Keratinocyte (primary cell): Measurements from ENCODE around the gene SUGCT.

Experiments used
- EZH2 ChIP-seq: IDR thresholded peaks from one replicate; pipeline ENCODE4 v1.6.1; 2012; ENCODE audit warnings: inconsistent platforms, mild to moderate bottlenecking, low read length, moderate library complexity
- TF ChIP-seq, protein P1 (sequence below), 3 experiments: IDR thresholded peaks in 1 of 3; conservative IDR thresholded peaks in 1 of 3; optimal IDR thresholded peaks in 1 of 3; 2 replicates in 2 of 3; 3 replicates in 1 of 3; pipeline versions ENCODE3 to v1.5.1; 2011; ENCODE audit warnings: low read length in 3 of 3, mild to moderate bottlenecking in 3 of 3, moderate library complexity in 2 of 3, control low read depth in 1 of 3, inconsistent platforms in 1 of 3; ENCODE audit not compliant: insufficient read depth in 2 of 3; ENCODE audit errors: extremely low read depth in 1 of 3

DNA sequence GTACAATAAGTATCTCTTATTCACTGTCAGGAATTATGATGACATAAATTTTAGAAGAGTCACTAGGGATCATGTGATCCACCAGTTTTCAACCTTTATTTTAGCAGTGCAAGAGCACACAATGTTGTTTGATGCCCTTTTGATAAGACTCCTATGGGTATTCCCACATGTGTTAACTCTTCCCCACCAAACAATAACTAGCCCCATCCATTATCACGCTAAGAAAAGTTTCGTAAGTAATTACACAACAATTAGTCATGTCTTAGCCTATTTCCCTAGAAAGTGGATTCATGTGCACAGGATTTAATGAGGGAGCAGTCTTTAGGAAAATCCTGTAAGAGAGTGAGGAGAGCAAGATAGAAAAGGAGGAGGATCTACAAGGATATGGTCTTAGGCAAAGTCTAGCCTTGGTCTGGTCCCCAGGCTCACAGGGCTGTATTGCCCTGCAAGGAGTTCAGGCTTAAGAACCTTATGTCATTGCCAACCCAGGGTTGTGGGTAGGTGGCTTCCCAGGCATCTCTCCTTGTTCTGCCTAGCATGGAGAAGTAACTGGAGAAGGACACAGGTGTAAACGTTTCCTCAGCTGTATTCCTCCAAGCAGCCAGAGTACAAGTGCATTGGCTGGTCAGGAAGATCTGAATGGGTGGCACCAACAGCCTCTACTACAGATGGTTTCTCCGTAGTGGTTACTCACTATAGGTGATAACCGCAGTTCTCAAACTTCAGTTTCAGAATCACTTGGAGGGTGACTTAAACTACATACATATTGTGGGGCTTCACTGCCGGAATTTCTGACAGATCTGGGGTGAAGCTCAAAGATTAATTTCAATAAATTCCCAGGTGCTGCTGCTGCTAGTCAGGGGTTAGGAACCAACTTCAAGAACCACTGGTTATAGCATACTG, 574.5 kb downstream of the SUGCT start:
- no peak for TF ChIP-seq EZH2
- TF ChIP-seq, protein P1, sequence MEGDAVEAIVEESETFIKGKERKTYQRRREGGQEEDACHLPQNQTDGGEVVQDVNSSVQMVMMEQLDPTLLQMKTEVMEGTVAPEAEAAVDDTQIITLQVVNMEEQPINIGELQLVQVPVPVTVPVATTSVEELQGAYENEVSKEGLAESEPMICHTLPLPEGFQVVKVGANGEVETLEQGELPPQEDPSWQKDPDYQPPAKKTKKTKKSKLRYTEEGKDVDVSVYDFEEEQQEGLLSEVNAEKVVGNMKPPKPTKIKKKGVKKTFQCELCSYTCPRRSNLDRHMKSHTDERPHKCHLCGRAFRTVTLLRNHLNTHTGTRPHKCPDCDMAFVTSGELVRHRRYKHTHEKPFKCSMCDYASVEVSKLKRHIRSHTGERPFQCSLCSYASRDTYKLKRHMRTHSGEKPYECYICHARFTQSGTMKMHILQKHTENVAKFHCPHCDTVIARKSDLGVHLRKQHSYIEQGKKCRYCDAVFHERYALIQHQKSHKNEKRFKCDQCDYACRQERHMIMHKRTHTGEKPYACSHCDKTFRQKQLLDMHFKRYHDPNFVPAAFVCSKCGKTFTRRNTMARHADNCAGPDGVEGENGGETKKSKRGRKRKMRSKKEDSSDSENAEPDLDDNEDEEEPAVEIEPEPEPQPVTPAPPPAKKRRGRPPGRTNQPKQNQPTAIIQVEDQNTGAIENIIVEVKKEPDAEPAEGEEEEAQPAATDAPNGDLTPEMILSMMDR (optimal IDR thresholded peaks at IDR 0.05 in 1 of 3, IDR thresholded peaks at IDR 0.05 in 1 of 3, conservative IDR thresholded peaks at IDR 0.05 in 1 of 3; ENCODE audit: extremely low read depth in 1 of 3, insufficient read depth in 2 of 3, low read length in 3 of 3): no peak
